Measurements from ENCODE around the gene KLHDC9.

KLHDC9 gene

GRCh38 chr1:161121042-161121650, 23.0 kb downstream of the KLHDC9 start:
- H3K27ac ChIP-seq = peak overlapping the region in 6 of 21 experiments; percentile 7 to 99 (median 95)
- H3K4me3 ChIP-seq = no peak overlapping the region

- Histone ChIP-seq H3K4me3 (no peak overlapping the region), H3K27ac (peak overlapping the region in 2 of 21 experiments; percentile 1 to 35)
These were observed 23.7 kb downstream of the KLHDC9 start for GRCh38 chr1:161121834-161122233.

GRCh38 chr1:161122967-161123366, 24.8 kb downstream of the KLHDC9 start:
- peak overlapping the region in 1 of 21 experiments; percentile 5 for H3K27ac ChIP-seq
- H3K4me3 ChIP-seq = no peak overlapping the region

GRCh38 chr1:161127649-161128048, 29.5 kb downstream of the KLHDC9 start:
- Histone ChIP-seq H3K27ac (peak overlapping the region in 3 of 21 experiments; percentile 21 to 54 (median 35)), H3K4me3 (no peak overlapping the region)

GRCh38 chr1:161128591-161129420, 30.6 kb downstream of the KLHDC9 start:
- Histone ChIP-seq H3K27ac (peak overlapping the region in 1 of 21 experiments; percentile 7), H3K4me3 (no peak overlapping the region)

GRCh38 chr1:161130266-161130665, 32.1 kb downstream of the KLHDC9 start:
- H3K4me3 ChIP-seq = no peak overlapping the region
- H3K27ac ChIP-seq = peak overlapping the region in 5 of 21 experiments; percentile 3 to 28 (median 12)

GRCh38 chr1:161131523-161132409, 33.6 kb downstream of the KLHDC9 start:
- peak overlapping the region; percentile 58 to 81 (median 74) for H3K4me3 ChIP-seq
- peak overlapping the region; percentile 90 to 99 (median 97) for H3K27ac ChIP-seq

GRCh38 chr1:161132410-161133219, 34.5 kb downstream of the KLHDC9 start, which contains the start of gene DEDD:
DEDD (minus strand) TSS chr1:161132667; CDS start chr1:161124462, 8,205 bp downstream.
- H3K4me3 ChIP-seq = peak within 1 kb of the TSS; percentile 58 to 81 (median 74)
- H3K27ac ChIP-seq = peak within 1 kb of the TSS; percentile 90 to 99 (median 97)

GRCh38 chr1:161133220-161133740, 35.1 kb downstream of the KLHDC9 start:
- Histone ChIP-seq H3K27ac (peak overlapping the region; percentile 90 to 99 (median 97)), H3K4me3 (peak overlapping the region; percentile 58 to 81 (median 74))

GRCh38 chr1:161137881-161138280, 39.7 kb downstream of the KLHDC9 start:
- H3K27ac ChIP-seq = peak overlapping the region in 1 of 21 experiments; percentile 17
- no peak overlapping the region for H3K4me3 ChIP-seq

GRCh38 chr1:161138431-161138830, 40.3 kb downstream of the KLHDC9 start:
- H3K4me3 ChIP-seq = no peak overlapping the region
- H3K27ac ChIP-seq = peak overlapping the region in 3 of 21 experiments; percentile 2 to 24 (median 18)

GRCh38 chr1:161139766-161140165, 41.6 kb downstream of the KLHDC9 start:
- Histone ChIP-seq H3K27ac (no peak overlapping the region), H3K4me3 (no peak overlapping the region)

- Histone ChIP-seq H3K27ac (no peak overlapping the region), H3K4me3 (no peak overlapping the region)
These were observed 42.7 kb downstream of the KLHDC9 start for GRCh38 chr1:161140755-161141400.

GRCh38 chr1:161145832-161146231, 47.7 kb downstream of the KLHDC9 start:
- H3K4me3 ChIP-seq = no peak overlapping the region

More at GRCh38 chr1:161145832-161146231, 47.7 kb downstream of the KLHDC9 start:
- no peak overlapping the region for H3K27ac ChIP-seq

All from skin epidermis (tissue), 12 donors.